Glutamatergic neuron (in vitro differentiated cells): ENCODE measurements around the gene INSC. TPM values are rescaled to one million over a fixed set of nuclear protein-coding genes. Genes with fewer than 3 reads are reported as not detected.

ENCODE experiments used
- DNase-seq: peaks from one replicate; pipeline ENCODE4 v3.0.0; 2022
- H3K27ac Mint-ChIP-seq: one replicate; pipeline ENCODE4 v1.8.0; 2020; ENCODE audit warnings: mild to moderate bottlenecking, mixed read lengths, inconsistent platforms; ENCODE audit not compliant: unreplicated experiment
- H3K27me3 Mint-ChIP-seq: one replicate; pipeline ENCODE4 v1.8.0; 2020; ENCODE audit warnings: mild to moderate bottlenecking, moderate library complexity, mixed read lengths, inconsistent platforms; ENCODE audit not compliant: unreplicated experiment
- H3K36me3 Mint-ChIP-seq: one replicate; pipeline ENCODE4 v1.8.0; 2020; ENCODE audit warnings: mild to moderate bottlenecking, mixed read lengths, inconsistent platforms; ENCODE audit not compliant: unreplicated experiment
- H3K4me1 Mint-ChIP-seq: one replicate; pipeline ENCODE4 v1.8.0; 2020; ENCODE audit warnings: mild to moderate bottlenecking, low read depth, mixed read lengths, inconsistent platforms; ENCODE audit not compliant: unreplicated experiment
- H3K4me3 Mint-ChIP-seq: one replicate; pipeline ENCODE4 v1.8.0; 2020; ENCODE audit warnings: mild to moderate bottlenecking, mixed read lengths, inconsistent platforms; ENCODE audit not compliant: unreplicated experiment
- H3K9me3 Mint-ChIP-seq: one replicate; pipeline ENCODE4 v1.8.0; 2020; ENCODE audit warnings: mild to moderate bottlenecking, moderate library complexity, mixed read lengths, inconsistent platforms; ENCODE audit not compliant: unreplicated experiment
- total RNA-seq: library from RNA; stranded (reverse); fragmentation: NEBNext Ultra II Directional; extraction: Animal tissue kit (Norgen Biotek cat#: 25700); gene quantifications from one replicate; pipeline ENCODE4 v1.2.1, GENCODE V29; 2021; ENCODE audit not compliant: unreplicated experiment
- TF ChIP-seq, protein P1 (sequence below): fragments of 200-600 bp; sonication (generic); IDR thresholded peaks from one replicate; pipeline ENCODE4 v1.5.0; 2021; ENCODE audit not compliant: partially characterized antibody, unreplicated experiment

Gene INSC
- total RNA-seq, 1 donor from 2014 or later = not detected

- Mint-ChIP-seq H3K4me3 (no peak overlapping the region), H3K9me3 (peaks cover 2% of the 10 kb centered on the region), H3K36me3 (no peaks in the 10 kb centered on the region), H3K27me3 (no peaks in the 10 kb centered on the region), H3K27ac (no peak overlapping the region), H3K4me1 (no peaks in the 10 kb centered on the region)
- TF ChIP-seq, protein P1, sequence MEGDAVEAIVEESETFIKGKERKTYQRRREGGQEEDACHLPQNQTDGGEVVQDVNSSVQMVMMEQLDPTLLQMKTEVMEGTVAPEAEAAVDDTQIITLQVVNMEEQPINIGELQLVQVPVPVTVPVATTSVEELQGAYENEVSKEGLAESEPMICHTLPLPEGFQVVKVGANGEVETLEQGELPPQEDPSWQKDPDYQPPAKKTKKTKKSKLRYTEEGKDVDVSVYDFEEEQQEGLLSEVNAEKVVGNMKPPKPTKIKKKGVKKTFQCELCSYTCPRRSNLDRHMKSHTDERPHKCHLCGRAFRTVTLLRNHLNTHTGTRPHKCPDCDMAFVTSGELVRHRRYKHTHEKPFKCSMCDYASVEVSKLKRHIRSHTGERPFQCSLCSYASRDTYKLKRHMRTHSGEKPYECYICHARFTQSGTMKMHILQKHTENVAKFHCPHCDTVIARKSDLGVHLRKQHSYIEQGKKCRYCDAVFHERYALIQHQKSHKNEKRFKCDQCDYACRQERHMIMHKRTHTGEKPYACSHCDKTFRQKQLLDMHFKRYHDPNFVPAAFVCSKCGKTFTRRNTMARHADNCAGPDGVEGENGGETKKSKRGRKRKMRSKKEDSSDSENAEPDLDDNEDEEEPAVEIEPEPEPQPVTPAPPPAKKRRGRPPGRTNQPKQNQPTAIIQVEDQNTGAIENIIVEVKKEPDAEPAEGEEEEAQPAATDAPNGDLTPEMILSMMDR = no peak
- DNase-seq = no peak
Observed at GRCh38 chr11:15199693-15200092, 85.0 kb downstream of the INSC start.

GRCh38 chr11:15200696-15201095 is 86.0 kb downstream of the INSC start:
- no peak for DNase-seq
- H3K36me3 Mint-ChIP-seq = no peaks in the 10 kb centered on the region
- TF ChIP-seq, protein P1 = no peak
- H3K27me3 Mint-ChIP-seq = peaks cover 2% of the 10 kb centered on the region
- H3K9me3 Mint-ChIP-seq = peaks cover 4% of the 10 kb centered on the region
- no peak overlapping the region for H3K27ac Mint-ChIP-seq
- no peak overlapping the region for H3K4me3 Mint-ChIP-seq
- no peaks in the 10 kb centered on the region for H3K4me1 Mint-ChIP-seq

DNA sequence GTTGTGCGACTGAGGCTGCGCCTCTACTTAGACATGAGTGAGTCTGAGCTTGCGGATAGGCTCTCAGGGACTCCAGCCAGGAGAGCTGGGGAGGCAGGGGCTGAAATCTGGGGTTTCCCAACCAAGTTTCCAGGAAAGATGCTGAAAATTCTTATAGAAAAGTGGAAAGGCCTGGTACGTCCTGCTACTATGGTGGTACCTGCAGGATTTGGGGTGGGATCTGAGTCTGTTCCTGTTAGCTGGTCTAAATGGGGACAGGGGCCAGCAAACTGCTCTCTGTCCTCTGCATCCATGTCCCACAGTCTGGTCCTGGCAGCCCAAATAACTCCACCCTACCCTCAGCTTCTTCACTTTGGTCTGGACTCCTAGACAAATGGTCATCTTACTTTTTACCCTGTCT is 86.9 kb downstream of the INSC start:
- no peak overlapping the region for H3K4me3 Mint-ChIP-seq
- peaks cover 2% of the 10 kb centered on the region for H3K27me3 Mint-ChIP-seq
- no peak for DNase-seq
- H3K27ac Mint-ChIP-seq = no peak overlapping the region
- peaks cover under 1% of the 10 kb centered on the region for H3K4me1 Mint-ChIP-seq
- H3K36me3 Mint-ChIP-seq = no peaks in the 10 kb centered on the region
- H3K9me3 Mint-ChIP-seq = peaks cover 4% of the 10 kb centered on the region
- TF ChIP-seq, protein P1 = no peak

DNA sequence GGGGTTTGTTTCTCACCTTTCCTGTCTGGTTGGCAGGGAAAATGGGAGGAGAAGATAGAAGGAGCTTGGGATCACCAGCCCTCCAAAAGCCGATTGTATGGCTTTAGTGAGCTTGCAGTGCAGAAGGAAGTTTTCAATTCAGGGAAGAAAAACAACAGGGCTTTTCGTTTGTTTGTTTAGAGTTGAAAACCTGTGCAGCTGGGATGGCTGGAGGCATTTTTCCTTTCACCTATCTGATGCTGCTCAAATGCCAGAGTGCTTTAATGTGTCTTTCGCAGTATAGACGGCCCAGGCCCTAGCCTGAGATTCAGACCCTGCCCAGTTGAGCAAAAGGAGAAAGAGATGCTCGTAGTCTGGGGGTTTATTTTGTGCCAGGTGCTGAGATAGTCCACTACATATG is 87.9 kb downstream of the INSC start:
- Mint-ChIP-seq H3K27me3 (peaks cover 2% of the 10 kb centered on the region), H3K27ac (no peak overlapping the region), H3K4me3 (no peak overlapping the region), H3K4me1 (peaks cover 11% of the 10 kb centered on the region), H3K9me3 (peaks cover 4% of the 10 kb centered on the region), H3K36me3 (no peaks in the 10 kb centered on the region)
- no peak for DNase-seq
- TF ChIP-seq, protein P1 = no peak

GRCh38 chr11:15204711-15205110 is 90.0 kb downstream of the INSC start:
- peaks cover 16% of the 10 kb centered on the region for H3K4me1 Mint-ChIP-seq
- TF ChIP-seq, protein P1 = no peak
- no peak for DNase-seq

More at GRCh38 chr11:15204711-15205110, 90.0 kb downstream of the INSC start:
- Mint-ChIP-seq H3K4me3 (no peak overlapping the region), H3K27me3 (peaks cover 2% of the 10 kb centered on the region), H3K9me3 (peaks cover 4% of the 10 kb centered on the region), H3K27ac (no peak overlapping the region), H3K36me3 (no peaks in the 10 kb centered on the region)
